HepG2 (cell line): Measurements from ENCODE around the gene FOXD3. TPM values are rescaled to one million over a fixed set of nuclear protein-coding genes. Genes with fewer than 3 reads are reported as not detected.

Source experiments
- CCDC6 ChIP-seq: sonication (generic); formaldehyde crosslinking; IDR thresholded peaks from 2 replicates; pipeline ENCODE4 v1.8.1; 2022; ENCODE audit warnings: mild to moderate bottlenecking, missing genetic modification reagents, moderate library complexity
- DNMT1 ChIP-seq: sonication (generic); formaldehyde crosslinking; IDR thresholded peaks from 2 replicates; pipeline ENCODE4 v1.5.1; 2020; ENCODE audit warnings: mild to moderate bottlenecking, missing genetic modification reagents
- JUN ChIP-seq: sonication (generic); formaldehyde crosslinking; IDR thresholded peaks from 2 replicates; pipeline ENCODE4 v1.4.0; 2020; ENCODE audit warnings: mild to moderate bottlenecking, missing genetic modification reagents
- KDM2A ChIP-seq: sonication (generic); formaldehyde crosslinking; IDR thresholded peaks from 2 replicates; pipeline ENCODE4 v1.4.0; 2020; ENCODE audit warnings: low read depth, missing genetic modification reagents, borderline replicate concordance
- NFE2L2 ChIP-seq: fragments of 150-350 bp; IDR thresholded peaks from 2 replicates; pipeline ENCODE4 v1.6.1; 2014; ENCODE audit warnings: low read length
- RXRA ChIP-seq: sonication (generic); formaldehyde crosslinking; IDR thresholded peaks from 2 replicates; pipeline ENCODE4 v1.5.1; 2020; ENCODE audit warnings: missing genetic modification reagents
- SMYD3 ChIP-seq: sonication (generic); formaldehyde crosslinking; IDR thresholded peaks from 2 replicates; pipeline ENCODE4 v1.8.1; 2023; ENCODE audit warnings: mild to moderate bottlenecking, missing genetic modification reagents
- SRSF9 ChIP-seq: fragments of 200-400 bp; formaldehyde crosslinking; IDR thresholded peaks from 2 replicates; pipeline ENCODE4 v1.6.1; 2018; ENCODE audit warnings: borderline replicate concordance, mild to moderate bottlenecking, low read depth, low read length; ENCODE audit not compliant: insufficient read depth, poor library complexity, severe bottlenecking
- TOPORS ChIP-seq: sonication (generic); formaldehyde crosslinking; IDR thresholded peaks from 2 replicates; pipeline ENCODE4 v1.8.0; 2023; ENCODE audit warnings: mild to moderate bottlenecking, missing genetic modification reagents
- ZBTB38 ChIP-seq: sonication (generic); formaldehyde crosslinking; IDR thresholded peaks from 2 replicates; pipeline ENCODE4 v1.5.1; 2020; ENCODE audit warnings: mild to moderate bottlenecking, missing genetic modification reagents
- ZMAT3 ChIP-seq: sonication (generic); formaldehyde crosslinking; conservative IDR thresholded peaks from 2 replicates; pipeline ENCODE4 v1.7.0; 2021; ENCODE audit warnings: missing genetic modification reagents
- ZNF232 ChIP-seq: sonication (generic); formaldehyde crosslinking; IDR thresholded peaks from 2 replicates; pipeline ENCODE4 v1.4.0; 2020; ENCODE audit warnings: missing genetic modification reagents, borderline replicate concordance
- ZNF34 ChIP-seq: sonication (generic); formaldehyde crosslinking; IDR thresholded peaks from 2 replicates; pipeline ENCODE4 v1.4.0; 2020; ENCODE audit warnings: mild to moderate bottlenecking, missing genetic modification reagents, borderline replicate concordance
- ZNF777 ChIP-seq: sonication (generic); formaldehyde crosslinking; IDR thresholded peaks from 2 replicates; pipeline ENCODE4 v1.4.0; 2020; ENCODE audit warnings: missing genetic modification reagents
- ZSCAN30 ChIP-seq: sonication (generic); formaldehyde crosslinking; IDR thresholded peaks from 2 replicates; pipeline ENCODE4 v1.5.0; 2020; ENCODE audit warnings: mild to moderate bottlenecking, missing genetic modification reagents
- polyA plus RNA-seq, 8 experiments: library from polyadenylated mRNA; depleted of rRNA in 3 of 8; stranded (reverse) in 7 of 8; unstranded in 1 of 8; fragments of >200 nt; fragmentation: Illumina TruSeq in 4 of 8; extraction: Trizol in 4 of 8; gene quantifications; 2 replicates each; pipeline versions ENCODE4 v1.2.1 to v1.2.3, GENCODE V29; 2011 to 2016; ENCODE audit warnings: low read depth in 4 of 8, missing spikeins in 1 of 8, mixed read lengths in 1 of 8; ENCODE audit not compliant: insufficient read depth in 1 of 8
- total RNA-seq, 5 experiments: library from RNA; depleted of rRNA; stranded (reverse); fragments of >200 nt; fragmentation: Illumina TruSeq; extraction: Trizol; gene quantifications; 2 replicates each; pipeline ENCODE4 v1.2.3, GENCODE V29; 2016; ENCODE audit warnings: low read depth in 1 of 5
- TF ChIP-seq, protein P1 (sequence below): sonication (generic); formaldehyde crosslinking; IDR thresholded peaks from 2 replicates; pipeline ENCODE4 v1.8.0; 2022; ENCODE audit warnings: missing genetic modification reagents, low read depth, mild to moderate bottlenecking, borderline replicate concordance
- TF ChIP-seq, protein P2 (sequence below): sonication (generic); formaldehyde crosslinking; IDR thresholded peaks from 2 replicates; pipeline ENCODE4 v1.5.0; 2020; ENCODE audit warnings: missing genetic modification reagents
- TF ChIP-seq, protein P3 (sequence below): sonication (generic); formaldehyde crosslinking; IDR thresholded peaks from 2 replicates; pipeline ENCODE4 v1.5.1; 2020; ENCODE audit warnings: mild to moderate bottlenecking, missing genetic modification reagents, moderate library complexity
- TF ChIP-seq, protein P4 (sequence below): sonication (generic); formaldehyde crosslinking; IDR thresholded peaks from 2 replicates; pipeline ENCODE4 v1.4.0; 2020; ENCODE audit warnings: missing genetic modification reagents, borderline replicate concordance

FOXD3 gene
- total and polyA plus RNA-seq, 2 of the 13 experiments (the other 11 are each of a cell fraction or from before 2014, with no cell fraction given), result not detected

DNA sequence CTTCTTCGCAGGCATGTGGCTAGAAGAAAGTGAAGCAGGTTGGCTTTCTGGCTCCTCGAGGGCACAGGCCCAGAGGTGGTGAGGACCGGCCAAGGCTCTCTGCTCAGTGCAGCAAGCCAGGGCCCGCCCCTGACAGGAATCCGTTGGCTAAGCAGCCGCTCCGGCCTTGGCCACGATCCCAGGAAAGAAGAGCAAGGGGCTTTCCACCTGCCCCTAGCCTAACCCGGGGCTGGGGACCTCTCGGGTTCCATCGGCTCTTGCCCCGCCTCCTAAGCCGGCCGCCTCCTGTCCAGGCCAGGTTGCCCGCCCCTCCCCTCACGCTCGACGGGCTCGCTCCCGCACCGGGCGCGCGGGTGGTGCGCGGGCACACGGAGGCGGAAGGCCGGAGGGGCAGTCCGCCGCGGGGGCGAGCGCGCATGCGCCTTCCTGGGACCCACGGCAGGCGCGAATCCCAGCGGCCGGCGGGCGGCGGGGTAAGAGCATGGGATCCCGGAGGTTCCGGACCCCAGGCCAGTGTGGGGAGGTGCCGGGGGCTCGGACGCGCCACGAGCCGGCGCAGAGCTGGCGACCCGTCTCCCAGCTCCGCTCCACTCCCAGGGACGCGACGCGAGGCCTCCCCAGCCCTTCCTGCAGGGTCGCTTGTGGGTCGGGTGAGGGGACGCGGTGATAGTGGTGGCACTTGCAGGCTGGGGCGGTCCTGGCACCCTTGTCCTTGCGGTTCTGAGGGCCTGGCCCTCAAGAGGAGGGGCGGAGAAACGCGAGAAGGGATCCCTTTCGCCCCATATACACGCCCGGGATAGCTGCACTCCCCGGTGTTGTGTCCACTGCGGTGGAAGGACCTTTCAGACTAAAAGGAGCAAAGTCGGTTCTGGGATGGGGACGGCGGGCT lies 45.1 kb downstream of the FOXD3 start, which contains the start of gene ALG6 (continued):
- TF ChIP-seq ZNF777 (CRISPR knock-in tag) (peak; percentile 63), JUN (CRISPR knock-in tag) (no peak), NFE2L2 (no peak), ZNF232 (peak; percentile 74; the same call in 1 of the 2 replicates), TOPORS (CRISPR knock-in tag) (peak; percentile 36; the same call in 1 of the 2 replicates), ZSCAN30 (no peak), RXRA (no peak; the same call in 1 of the 2 replicates), CCDC6 (no peak; the same call in 1 of the 2 replicates), ZBTB38 (no peak; the same call in 1 of the 2 replicates), DNMT1 (no peak), KDM2A (CRISPR knock-in tag) (peak; percentile 90), SMYD3 (CRISPR knock-in tag) (0 out of 2 replicates have a peak, but pooled peaks have one; percentile 40), ZNF34 (no peak; the same call in 1 of the 2 replicates), ZMAT3 (CRISPR knock-in tag) (0 out of 2 replicates have a peak, but pooled peaks have one; percentile 74), SRSF9 (no peak)
- TF ChIP-seq, protein P1, sequence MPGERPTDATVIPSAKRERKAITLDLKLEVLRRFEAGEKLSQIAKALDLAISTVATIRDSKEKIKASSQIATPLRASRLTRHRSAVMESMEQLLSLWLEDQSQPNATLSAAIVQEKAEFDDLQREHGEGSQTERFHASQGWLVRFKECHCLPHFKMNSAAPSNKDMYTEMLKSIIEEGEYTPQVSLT (CRISPR knock-in tag), result no peak
- TF ChIP-seq, protein P2, sequence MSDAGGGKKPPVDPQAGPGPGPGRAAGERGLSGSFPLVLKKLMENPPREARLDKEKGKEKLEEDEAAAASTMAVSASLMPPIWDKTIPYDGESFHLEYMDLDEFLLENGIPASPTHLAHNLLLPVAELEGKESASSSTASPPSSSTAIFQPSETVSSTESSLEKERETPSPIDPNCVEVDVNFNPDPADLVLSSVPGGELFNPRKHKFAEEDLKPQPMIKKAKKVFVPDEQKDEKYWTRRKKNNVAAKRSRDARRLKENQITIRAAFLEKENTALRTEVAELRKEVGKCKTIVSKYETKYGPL (CRISPR knock-in tag), result no peak
- TF ChIP-seq, protein P3, sequence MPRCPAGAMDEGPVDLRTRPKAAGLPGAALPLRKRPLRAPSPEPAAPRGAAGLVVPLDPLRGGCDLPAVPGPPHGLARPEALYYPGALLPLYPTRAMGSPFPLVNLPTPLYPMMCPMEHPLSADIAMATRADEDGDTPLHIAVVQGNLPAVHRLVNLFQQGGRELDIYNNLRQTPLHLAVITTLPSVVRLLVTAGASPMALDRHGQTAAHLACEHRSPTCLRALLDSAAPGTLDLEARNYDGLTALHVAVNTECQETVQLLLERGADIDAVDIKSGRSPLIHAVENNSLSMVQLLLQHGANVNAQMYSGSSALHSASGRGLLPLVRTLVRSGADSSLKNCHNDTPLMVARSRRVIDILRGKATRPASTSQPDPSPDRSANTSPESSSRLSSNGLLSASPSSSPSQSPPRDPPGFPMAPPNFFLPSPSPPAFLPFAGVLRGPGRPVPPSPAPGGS, result peak; percentile 39; the same call in 1 of the 2 replicates
- TF ChIP-seq, protein P4, sequence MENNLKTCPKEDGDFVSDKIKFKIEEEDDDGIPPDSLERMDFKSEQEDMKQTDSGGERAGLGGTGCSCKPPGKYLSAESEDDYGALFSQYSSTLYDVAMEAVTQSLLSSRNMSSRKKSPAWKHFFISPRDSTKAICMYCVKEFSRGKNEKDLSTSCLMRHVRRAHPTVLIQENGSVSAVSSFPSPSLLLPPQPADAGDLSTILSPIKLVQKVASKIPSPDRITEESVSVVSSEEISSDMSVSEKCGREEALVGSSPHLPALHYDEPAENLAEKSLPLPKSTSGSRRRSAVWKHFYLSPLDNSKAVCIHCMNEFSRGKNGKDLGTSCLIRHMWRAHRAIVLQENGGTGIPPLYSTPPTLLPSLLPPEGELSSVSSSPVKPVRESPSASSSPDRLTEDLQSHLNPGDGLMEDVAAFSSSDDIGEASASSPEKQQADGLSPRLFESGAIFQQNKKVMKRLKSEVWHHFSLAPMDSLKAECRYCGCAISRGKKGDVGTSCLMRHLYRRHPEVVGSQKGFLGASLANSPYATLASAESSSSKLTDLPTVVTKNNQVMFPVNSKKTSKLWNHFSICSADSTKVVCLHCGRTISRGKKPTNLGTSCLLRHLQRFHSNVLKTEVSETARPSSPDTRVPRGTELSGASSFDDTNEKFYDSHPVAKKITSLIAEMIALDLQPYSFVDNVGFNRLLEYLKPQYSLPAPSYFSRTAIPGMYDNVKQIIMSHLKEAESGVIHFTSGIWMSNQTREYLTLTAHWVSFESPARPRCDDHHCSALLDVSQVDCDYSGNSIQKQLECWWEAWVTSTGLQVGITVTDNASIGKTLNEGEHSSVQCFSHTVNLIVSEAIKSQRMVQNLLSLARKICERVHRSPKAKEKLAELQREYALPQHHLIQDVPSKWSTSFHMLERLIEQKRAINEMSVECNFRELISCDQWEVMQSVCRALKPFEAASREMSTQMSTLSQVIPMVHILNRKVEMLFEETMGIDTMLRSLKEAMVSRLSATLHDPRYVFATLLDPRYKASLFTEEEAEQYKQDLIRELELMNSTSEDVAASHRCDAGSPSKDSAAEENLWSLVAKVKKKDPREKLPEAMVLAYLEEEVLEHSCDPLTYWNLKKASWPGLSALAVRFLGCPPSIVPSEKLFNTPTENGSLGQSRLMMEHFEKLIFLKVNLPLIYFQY (CRISPR knock-in tag), result peak; percentile 62; the same call in 1 of the 2 replicates
